Stomach (tissue), 4 donors: ENCODE data around the gene AAR2.

Experiments used
- EP300 ChIP-seq: sonication (generic); formaldehyde crosslinking; IDR thresholded peaks from one replicate; pipeline ENCODE4 v1.6.1; 2017; ENCODE audit warnings: antibody characterized with exemption
- POLR2A ChIP-seq, 4 donors: fragments of 450-650 bp; IDR thresholded peaks; one replicate each; pipeline ENCODE4 v1.6.1; 2016; ENCODE audit warnings: antibody characterized with exemption in 4 of 4, control low read depth in 2 of 4, mild to moderate bottlenecking in 1 of 4, moderate library complexity in 1 of 4
- POLR2AphosphoS5 ChIP-seq, 3 donors: sonication (generic); formaldehyde crosslinking; IDR thresholded peaks; one replicate each; pipeline ENCODE4 v1.6.1; 2016; ENCODE audit warnings: antibody characterized with exemption in 3 of 3
- TF ChIP-seq, protein P1 (sequence below), 7 experiments: fragments of 450-650 bp in 4 of 7; fragments of 200-600 bp in 3 of 7; sonication (generic) in 3 of 7; IDR thresholded peaks; one replicate each; pipeline ENCODE4 v1.5.1; 2016 to 2019; ENCODE audit warnings: antibody characterized with exemption in 7 of 7, control low read depth in 2 of 7, mild to moderate bottlenecking in 1 of 7

GRCh38 chr20:36248836-36249235 is 12.6 kb downstream of the AAR2 start:
- TF ChIP-seq, protein P1, sequence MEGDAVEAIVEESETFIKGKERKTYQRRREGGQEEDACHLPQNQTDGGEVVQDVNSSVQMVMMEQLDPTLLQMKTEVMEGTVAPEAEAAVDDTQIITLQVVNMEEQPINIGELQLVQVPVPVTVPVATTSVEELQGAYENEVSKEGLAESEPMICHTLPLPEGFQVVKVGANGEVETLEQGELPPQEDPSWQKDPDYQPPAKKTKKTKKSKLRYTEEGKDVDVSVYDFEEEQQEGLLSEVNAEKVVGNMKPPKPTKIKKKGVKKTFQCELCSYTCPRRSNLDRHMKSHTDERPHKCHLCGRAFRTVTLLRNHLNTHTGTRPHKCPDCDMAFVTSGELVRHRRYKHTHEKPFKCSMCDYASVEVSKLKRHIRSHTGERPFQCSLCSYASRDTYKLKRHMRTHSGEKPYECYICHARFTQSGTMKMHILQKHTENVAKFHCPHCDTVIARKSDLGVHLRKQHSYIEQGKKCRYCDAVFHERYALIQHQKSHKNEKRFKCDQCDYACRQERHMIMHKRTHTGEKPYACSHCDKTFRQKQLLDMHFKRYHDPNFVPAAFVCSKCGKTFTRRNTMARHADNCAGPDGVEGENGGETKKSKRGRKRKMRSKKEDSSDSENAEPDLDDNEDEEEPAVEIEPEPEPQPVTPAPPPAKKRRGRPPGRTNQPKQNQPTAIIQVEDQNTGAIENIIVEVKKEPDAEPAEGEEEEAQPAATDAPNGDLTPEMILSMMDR (IDR thresholded peaks at IDR 0.05), result no peak
- no peak for TF ChIP-seq POLR2A (IDR thresholded peaks at IDR 0.05)
- no peak for TF ChIP-seq POLR2AphosphoS5 (IDR thresholded peaks at IDR 0.05)
- no peak for TF ChIP-seq EP300
